HepG2 (cell line): Measurements from ENCODE around the gene MRPL28. TPM values are rescaled to one million over a fixed set of nuclear protein-coding genes. Genes with fewer than 3 reads are reported as not detected.

Experiments used
- ATAC-seq: fragments of 200-7000 bp; cut with Tn5 transposase; 3 replicates; pipeline ENCODE4 v1.9.1; 2020; ENCODE audit warnings: mild to moderate bottlenecking, moderate library complexity
- BruUV-seq: library from RNA; stranded (reverse); fragments of 400-500 nt; replicated peaks from 2 replicates; lab custom pipeline; 2021; lab: Mats Ljungman, UMichigan
- CTCF ChIA-PET: fragments of 300-600 bp; formaldehyde crosslinking; extraction: SDS; loops from one replicate; lab custom pipeline; 2021; ENCODE audit warnings: low total read pairs, inconsistent platforms, low intra/inter-chr PET ratio; lab: Yijun Ruan, JAX
- POLR2A ChIA-PET: fragments of 350-600 bp; sonication (Branson Sonifier 250); formaldehyde crosslinking; loops from one replicate; lab custom pipeline; 2020; ENCODE audit warnings: antibody characterized with exemption, inconsistent platforms; lab: Yijun Ruan, JAX
- DNase-seq: peaks from one replicate; pipeline ENCODE4 v3.0.0-alpha.2; 2015; ENCODE audit warnings: low spot score
- FAIRE-seq: peaks from 3 replicates; lab custom pipeline; 2011; peaks lifted over from hg19 to GRCh38; lab: Jason Lieb, UNC
- H2AFZ ChIP-seq: one replicate; pipeline ENCODE4 v1.6.1; 2011; ENCODE audit warnings: low read length, inconsistent platforms
- H3K27ac ChIP-seq: fragments of 300-600 bp; 3 replicates; pipeline ENCODE4 v1.8.0; 2011; ENCODE audit warnings: mixed run types, mild to moderate bottlenecking, mixed read lengths, low read length, inconsistent platforms; ENCODE audit not compliant: insufficient read depth; ENCODE audit errors: extremely low read length
- H3K27me3 ChIP-seq, 2 experiments: fragments of 200-600 bp in 1 of 2; 2 replicates in 1 of 2; 3 replicates in 1 of 2; pipeline versions ENCODE4 v1.6.0 to v1.8.0; 2011; ENCODE audit warnings: low read length in 2 of 2, mild to moderate bottlenecking in 2 of 2, moderate library complexity in 2 of 2, inconsistent platforms in 1 of 2; ENCODE audit not compliant: insufficient read depth in 2 of 2, control insufficient read depth in 1 of 2
- H3K36me3 ChIP-seq, 2 experiments: fragments of 200-600 bp in 1 of 2; replicated peaks in 1 of 2; 2 replicates in 1 of 2; 3 replicates in 1 of 2; pipeline versions ENCODE4 v1.5.1 to v1.8.0; 2011; ENCODE audit warnings: low read length in 2 of 2, inconsistent platforms in 1 of 2; ENCODE audit not compliant: insufficient read depth in 2 of 2, control insufficient read depth in 1 of 2
- H3K4me1 ChIP-seq: 2 replicates; pipeline ENCODE4 v1.5.1; 2012; ENCODE audit warnings: low read length, inconsistent platforms; ENCODE audit not compliant: insufficient read depth
- H3K4me2 ChIP-seq: 2 replicates; pipeline ENCODE4 v1.6.0; 2011; ENCODE audit warnings: low read depth, low read length, inconsistent platforms
- H3K4me3 ChIP-seq, 3 experiments: fragments of 200-600 bp in 1 of 3; sonication (generic), shearing (Covaris generic) in 1 of 3; replicated peaks in 1 of 3; 2 replicates each; pipeline ENCODE4 v1.5.1; 2011 to 2016; ENCODE audit warnings: low read length in 3 of 3, inconsistent platforms in 2 of 3, low read depth in 2 of 3, mild to moderate bottlenecking in 2 of 3, control low read depth in 1 of 3, mixed read lengths in 1 of 3; ENCODE audit not compliant: insufficient read depth in 1 of 3
- H3K79me2 ChIP-seq: one replicate; pipeline ENCODE4 v1.6.1; 2011; ENCODE audit warnings: low read length, inconsistent platforms; ENCODE audit not compliant: insufficient read depth
- H3K9ac ChIP-seq: 2 replicates; pipeline ENCODE4 v1.6.0; 2011; ENCODE audit warnings: mild to moderate bottlenecking, low read depth, low read length, inconsistent platforms; ENCODE audit not compliant: insufficient read depth
- H3K9me3 ChIP-seq: 2 replicates; pipeline ENCODE4 v1.5.1; 2012; ENCODE audit warnings: mild to moderate bottlenecking, low read length
- H4K20me1 ChIP-seq: 2 replicates; pipeline ENCODE4 v1.6.0; 2011; ENCODE audit warnings: inconsistent platforms, mild to moderate bottlenecking, low read length, moderate library complexity; ENCODE audit not compliant: insufficient read depth
- AGO2 ChIP-seq: fragments of 200-400 bp; formaldehyde crosslinking; optimal IDR thresholded peaks from 2 replicates; pipeline ENCODE3; 2017; ENCODE audit warnings: mild to moderate bottlenecking, low read depth, low read length, moderate library complexity
- ATF2 ChIP-seq: sonication (generic); formaldehyde crosslinking; IDR thresholded peaks from 2 replicates; pipeline ENCODE4 v1.4.0; 2020; ENCODE audit warnings: missing genetic modification reagents
- HIVEP1 ChIP-seq: sonication (generic); formaldehyde crosslinking; IDR thresholded peaks from 2 replicates; pipeline ENCODE4 v1.4.0; 2020; ENCODE audit warnings: mild to moderate bottlenecking, missing genetic modification reagents
- HNRNPUL1 ChIP-seq: fragments of 200-400 bp; formaldehyde crosslinking; IDR thresholded peaks from 2 replicates; pipeline ENCODE4 v1.6.1; 2017; ENCODE audit warnings: low read depth, mild to moderate bottlenecking, low read length, moderate library complexity
- PHF8 ChIP-seq: sonication (generic); formaldehyde crosslinking; IDR thresholded peaks from 2 replicates; pipeline ENCODE4 v1.5.0; 2020; ENCODE audit warnings: missing genetic modification reagents
- POLR2A ChIP-seq, 2 experiments: IDR thresholded peaks; 2 replicates each; pipeline ENCODE4 v1.6.1; 2011; ENCODE audit warnings: low read depth in 2 of 2, low read length in 2 of 2, mild to moderate bottlenecking in 1 of 2, moderate library complexity in 1 of 2; ENCODE audit not compliant: insufficient read depth in 1 of 2
- RBFOX2 ChIP-seq: fragments of 200-400 bp; formaldehyde crosslinking; IDR thresholded peaks from 2 replicates; pipeline ENCODE4 v1.6.1; 2017; ENCODE audit warnings: low read depth, mild to moderate bottlenecking, low read length
- THAP7 ChIP-seq: sonication (generic); formaldehyde crosslinking; IDR thresholded peaks from 2 replicates; pipeline ENCODE4 v1.8.1; 2023; ENCODE audit warnings: mild to moderate bottlenecking, missing genetic modification reagents
- ZNF674 ChIP-seq: sonication (generic); formaldehyde crosslinking; IDR thresholded peaks from 2 replicates; pipeline ENCODE4 v1.5.0; 2020; ENCODE audit warnings: low read depth, mild to moderate bottlenecking, missing genetic modification reagents
- WGBS: methylation state at CpG from one replicate; pipeline ENCODE4 v1.1.6; 2017; ENCODE audit warnings: low lambda C conversion rate; 5-methylcytosine and 5-hydroxymethylcytosine counted together
- in situ Hi-C: cut with HindIII; loops from 2 replicates; pipeline ENCODE4 v1.10.0; 2017; ENCODE audit warnings: low pct_unique_long_range_greater_than_20kb; ENCODE audit not compliant: extremely low pct_ligation_motif_present
- intact Hi-C: fragments of 100-400 bp; cut with micrococcal nuclease; formaldehyde crosslinking; loops from one replicate; pipeline ENCODE4 v1.10.0; 2022; ENCODE audit not compliant: unreplicated experiment
- polyA plus RNA-seq, 8 experiments: library from polyadenylated mRNA; depleted of rRNA in 3 of 8; stranded (reverse) in 7 of 8; unstranded in 1 of 8; fragments of >200 nt; fragmentation: Illumina TruSeq in 4 of 8; extraction: Trizol in 4 of 8; gene quantifications; 2 replicates each; pipeline versions ENCODE4 v1.2.1 to v1.2.3, GENCODE V29; 2011 to 2016; ENCODE audit warnings: low read depth in 4 of 8, missing spikeins in 1 of 8, mixed read lengths in 1 of 8; ENCODE audit not compliant: insufficient read depth in 1 of 8
- total RNA-seq, 5 experiments: library from RNA; depleted of rRNA; stranded (reverse); fragments of >200 nt; fragmentation: Illumina TruSeq; extraction: Trizol; gene quantifications; 2 replicates each; pipeline ENCODE4 v1.2.3, GENCODE V29; 2016; ENCODE audit warnings: low read depth in 1 of 5
- TF ChIP-seq, protein P1 (sequence below): sonication (generic); formaldehyde crosslinking; IDR thresholded peaks from 2 replicates; pipeline ENCODE4 v1.9.0; 2022; ENCODE audit warnings: low read depth, missing genetic modification reagents
- TF ChIP-seq, protein P2 (sequence below): sonication (generic); formaldehyde crosslinking; IDR thresholded peaks from 2 replicates; pipeline ENCODE4 v1.4.0; 2020; ENCODE audit warnings: missing genetic modification reagents

MRPL28 gene
- total and polyA plus RNA-seq, 2 of the 13 experiments (the other 11 are each of a cell fraction or from before 2014, with no cell fraction given), result 114 to 135 TPM

DNA sequence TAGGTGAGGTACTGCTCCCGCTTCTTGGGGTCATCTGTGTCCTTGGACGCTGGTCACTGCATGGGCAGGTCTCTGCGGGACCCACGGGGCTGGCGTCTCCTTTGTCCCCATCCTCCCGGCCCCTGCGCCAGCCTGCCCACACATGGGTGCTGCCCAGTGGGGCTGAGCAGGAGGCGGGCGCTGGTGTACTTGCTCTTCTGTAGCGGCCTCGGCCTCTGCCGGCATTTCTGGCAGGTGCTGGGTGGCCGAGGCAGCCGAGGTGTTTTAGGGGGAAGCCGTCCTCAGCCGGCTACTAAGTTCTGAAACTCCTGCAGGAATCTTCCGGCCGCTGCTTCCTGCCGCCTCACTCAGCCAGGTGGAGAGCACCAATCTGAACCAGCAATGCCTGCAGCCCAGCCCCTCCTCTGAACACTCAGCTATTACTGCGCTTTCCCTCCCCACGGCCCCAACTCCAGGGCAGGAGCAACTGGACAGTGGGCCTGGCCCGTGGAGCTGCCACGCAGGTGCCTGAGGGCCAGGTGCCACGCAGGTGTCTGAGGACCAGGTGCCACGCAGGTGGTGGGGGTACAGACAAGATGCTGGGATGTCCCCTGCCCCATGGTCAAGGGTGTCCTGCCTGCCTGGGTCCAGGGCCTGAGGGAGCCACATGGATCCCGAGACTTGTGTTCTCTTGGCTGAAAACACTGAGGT lies 41.4 kb upstream of the MRPL28 start:
- no peaks in the 10 kb centered on the region for H3K9me3 ChIP-seq
- no peaks in the 10 kb centered on the region for H3K79me2 ChIP-seq
- CTCF ChIA-PET, result no interaction called here
- no peaks in the 10 kb centered on the region for H3K27me3 ChIP-seq
- WGBS, result 96% methylated on average over 15 of the region's 26 CpGs
- DNase-seq, result no peak
- H3K4me2 ChIP-seq, result no peak overlapping the region
- in situ Hi-C loops, result no loop called here
- H3K27ac ChIP-seq, result no peak overlapping the region
- H2AFZ ChIP-seq, result no peak overlapping the region
- peak; percentile 4; the same call in 1 of the 3 replicates for ATAC-seq
- H3K9ac ChIP-seq, result no peak overlapping the region
- peaks cover 16% of the 10 kb centered on the region for H3K4me1 ChIP-seq
- FAIRE-seq, result no peak
- no peaks in the 10 kb centered on the region for H4K20me1 ChIP-seq
- TF ChIP-seq RBFOX2 (peak; percentile 49; the same call in 1 of the 2 replicates), AGO2 (peak; percentile 46), ATF2 (CRISPR knock-in tag) (no peak)
- POLR2A ChIA-PET, result interaction anchor here (1.2 to 3.0 kb wide), 3 partner anchors 10 to 116 kb away, joined by 3 to 15 read pairs (median 4); partner anchors contain the start of genes CAPN15 and DECR2
- BruUV-seq, result no TSS peak
- peaks cover 4 to 11% of the 10 kb centered on the region in 2 experiments; a peak in 4 of 5 replicates for H3K36me3 ChIP-seq
- no peak overlapping the region for H3K4me3 ChIP-seq
- intact Hi-C loops, result no loop called here

GRCh38 chr16:410516-411178 lies 40.3 kb upstream of the MRPL28 start:
- Histone ChIP-seq H3K27me3 (no peaks in the 10 kb centered on the region), H3K79me2 (no peaks in the 10 kb centered on the region), H3K27ac (no peak overlapping the region), H4K20me1 (no peaks in the 10 kb centered on the region), H3K36me3 (peaks cover 4 to 11% of the 10 kb centered on the region in 2 experiments; a peak in 4 of 5 replicates), H2AFZ (no peak overlapping the region), H3K4me3 (no peak overlapping the region), H3K4me1 (peaks cover 21% of the 10 kb centered on the region), H3K4me2 (no peak overlapping the region), H3K9me3 (no peaks in the 10 kb centered on the region), H3K9ac (no peak overlapping the region)
- CTCF ChIA-PET, result no interaction called here
- in situ Hi-C loops (no loop called here), intact Hi-C loops (no loop called here)
- no peak for ATAC-seq
- FAIRE-seq, result no peak
- no TSS peak for BruUV-seq
- POLR2A ChIA-PET, result interaction anchor here (0.9 kb wide), 1 partner anchor 15 kb away, joined by 3 read pairs; the partner anchor contains the start of gene RAB11FIP3
- no peak for DNase-seq
- WGBS, result 100% methylated on average over 11 of the region's 36 CpGs
- TF ChIP-seq, protein P1, sequence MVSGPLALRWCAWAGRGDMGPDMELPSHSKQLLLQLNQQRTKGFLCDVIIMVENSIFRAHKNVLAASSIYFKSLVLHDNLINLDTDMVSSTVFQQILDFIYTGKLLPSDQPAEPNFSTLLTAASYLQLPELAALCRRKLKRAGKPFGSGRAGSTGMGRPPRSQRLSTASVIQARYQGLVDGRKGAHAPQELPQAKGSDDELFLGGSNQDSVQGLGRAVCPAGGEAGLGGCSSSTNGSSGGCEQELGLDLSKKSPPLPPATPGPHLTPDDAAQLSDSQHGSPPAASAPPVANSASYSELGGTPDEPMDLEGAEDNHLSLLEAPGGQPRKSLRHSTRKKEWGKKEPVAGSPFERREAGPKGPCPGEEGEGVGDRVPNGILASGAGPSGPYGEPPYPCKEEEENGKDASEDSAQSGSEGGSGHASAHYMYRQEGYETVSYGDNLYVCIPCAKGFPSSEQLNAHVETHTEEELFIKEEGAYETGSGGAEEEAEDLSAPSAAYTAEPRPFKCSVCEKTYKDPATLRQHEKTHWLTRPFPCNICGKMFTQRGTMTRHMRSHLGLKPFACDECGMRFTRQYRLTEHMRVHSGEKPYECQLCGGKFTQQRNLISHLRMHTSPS, result no peak
- no peak for TF ChIP-seq THAP7
- TF ChIP-seq ZNF674 (CRISPR knock-in tag), result no peak
- peak; percentile 75 for TF ChIP-seq AGO2
- no peak for TF ChIP-seq HNRNPUL1
- no peak for TF ChIP-seq PHF8 (CRISPR knock-in tag)
- TF ChIP-seq, protein P2, sequence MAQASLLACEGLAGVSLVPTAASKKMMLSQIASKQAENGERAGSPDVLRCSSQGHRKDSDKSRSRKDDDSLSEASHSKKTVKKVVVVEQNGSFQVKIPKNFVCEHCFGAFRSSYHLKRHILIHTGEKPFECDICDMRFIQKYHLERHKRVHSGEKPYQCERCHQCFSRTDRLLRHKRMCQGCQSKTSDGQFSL, result no peak
- 0 out of 4 replicates have a peak, but pooled peaks of 1 of the 2 experiments have one; percentile 36 for TF ChIP-seq POLR2A (IDR thresholded peaks at IDR 0.05; ENCODE audit: insufficient read depth in 1 of 2, low read depth in 2 of 2, low read length in 2 of 2)
- no peak for TF ChIP-seq HIVEP1 (CRISPR knock-in tag)
- TF ChIP-seq RBFOX2, result peak; percentile 63
